MM.1S (cell line): Measurements from ENCODE around the gene TRAPPC6A.

Experiments
- DNase-seq: peaks from one replicate; pipeline ENCODE4 v3.0.0-alpha.2; 2015
- H2AFZ ChIP-seq: fragments of 300-600 bp; sonication (generic); 2 replicates; pipeline ENCODE4 v1.6.0; 2016; ENCODE audit warnings: antibody characterized with exemption, low read length
- H3F3A ChIP-seq: fragments of 300-600 bp; sonication (generic); 2 replicates; pipeline ENCODE4 v1.6.1; 2016; ENCODE audit warnings: mild to moderate bottlenecking, antibody characterized with exemption, low read length, moderate library complexity, mixed read lengths; ENCODE audit not compliant: insufficient read depth
- H3K27ac ChIP-seq: fragments of 300-600 bp; sonication (generic); 2 replicates; pipeline ENCODE4 v1.5.1; 2016; ENCODE audit warnings: mild to moderate bottlenecking, low read length
- H3K27me3 ChIP-seq: fragments of 300-600 bp; sonication (generic); replicated peaks from 2 replicates; pipeline ENCODE4 v1.6.0; 2016; ENCODE audit warnings: low read length; ENCODE audit not compliant: insufficient read depth
- H3K36me3 ChIP-seq: fragments of 300-600 bp; sonication (generic); replicated peaks from 2 replicates; pipeline ENCODE4 v1.6.1; 2016; ENCODE audit warnings: mild to moderate bottlenecking, low read length, mixed read lengths; ENCODE audit not compliant: insufficient read depth
- H3K4me1 ChIP-seq: fragments of 300-600 bp; sonication (generic); 2 replicates; pipeline ENCODE4 v1.6.1; 2016; ENCODE audit warnings: low read length, mixed read lengths
- H3K4me2 ChIP-seq: fragments of 300-600 bp; sonication (generic); 2 replicates; pipeline ENCODE4 v1.6.0; 2016; ENCODE audit warnings: low read depth, low read length
- H3K4me3 ChIP-seq: fragments of 300-600 bp; sonication (generic); 2 replicates; pipeline ENCODE4 v1.5.1; 2016; ENCODE audit warnings: low read length, mixed read lengths
- H3K79me2 ChIP-seq: fragments of 300-600 bp; sonication (generic); 2 replicates; pipeline ENCODE4 v1.6.1; 2016; ENCODE audit warnings: mixed run types, low read length, mixed read lengths
- H3K9ac ChIP-seq: fragments of 300-600 bp; sonication (generic); 2 replicates; pipeline ENCODE4 v1.6.1; 2016; ENCODE audit warnings: low read length, mixed read lengths
- H3K9me2 ChIP-seq: fragments of 300-600 bp; sonication (generic); replicated peaks from 2 replicates; pipeline ENCODE4 v1.6.1; 2016; ENCODE audit warnings: mild to moderate bottlenecking, low read length, mixed read lengths; ENCODE audit not compliant: insufficient read depth
- H3K9me3 ChIP-seq: fragments of 300-600 bp; sonication (generic); replicated peaks from 2 replicates; pipeline ENCODE4 v1.6.1; 2016; ENCODE audit warnings: mild to moderate bottlenecking, low read length, mixed read lengths; ENCODE audit not compliant: insufficient read depth
- H4K20me1 ChIP-seq: fragments of 300-600 bp; sonication (generic); 2 replicates; pipeline ENCODE4 v1.6.1; 2016; ENCODE audit warnings: mild to moderate bottlenecking, low read length, moderate library complexity, mixed read lengths; ENCODE audit not compliant: insufficient read depth
- CTCF ChIP-seq: fragments of 300-600 bp; sonication (generic); IDR thresholded peaks from 2 replicates; pipeline ENCODE4 v1.5.1; 2016; ENCODE audit warnings: antibody characterized with exemption, low read length, mixed read lengths
- EZH2 ChIP-seq: fragments of 300-600 bp; sonication (generic); optimal IDR thresholded peaks from 2 replicates; pipeline ENCODE3; 2017; ENCODE audit warnings: low read depth, mild to moderate bottlenecking, antibody characterized with exemption, low read length, mixed read lengths
- EZH2phosphoT487 ChIP-seq: fragments of 300-600 bp; sonication (generic); IDR thresholded peaks from 2 replicates; pipeline ENCODE4 v1.6.1; 2018; ENCODE audit warnings: antibody characterized with exemption, low read length

Gene TRAPPC6A

GRCh38 chr19:45128146-45128545 lies 49.9 kb downstream of the TRAPPC6A start:
- no peak overlapping the region for H3K4me3 ChIP-seq
- H3K4me1 ChIP-seq: peaks cover 20% of the 10 kb centered on the region
- no peaks in the 10 kb centered on the region for H3K27me3 ChIP-seq
- no peak overlapping the region for H3K27ac ChIP-seq
- no peak overlapping the region for H3K4me2 ChIP-seq
- no peak for TF ChIP-seq EZH2
- no peak for TF ChIP-seq EZH2phosphoT487
- TF ChIP-seq CTCF: no peak
- no peaks in the 10 kb centered on the region for H3K9me3 ChIP-seq
- 0 out of 2 replicates have a peak, but pooled peaks cover 3% of the 10 kb centered on the region for H3F3A ChIP-seq
- DNase-seq: no peak
- H3K9ac ChIP-seq: no peak overlapping the region
- no peaks in the 10 kb centered on the region for H3K36me3 ChIP-seq
- H3K9me2 ChIP-seq: no peaks in the 10 kb centered on the region
- H3K79me2 ChIP-seq: peaks cover 96% of the 10 kb centered on the region
- H4K20me1 ChIP-seq: no peaks in the 10 kb centered on the region
- no peak overlapping the region for H2AFZ ChIP-seq

GRCh38 chr19:45126654-45127053 lies 51.4 kb downstream of the TRAPPC6A start:
- no peak for TF ChIP-seq CTCF
- TF ChIP-seq EZH2phosphoT487: no peak
- TF ChIP-seq EZH2: no peak
- Histone ChIP-seq H3K4me3 (no peak overlapping the region), H3K79me2 (peaks cover 96% of the 10 kb centered on the region), H3K9ac (no peak overlapping the region), H3K9me2 (no peaks in the 10 kb centered on the region), H3K36me3 (no peaks in the 10 kb centered on the region), H4K20me1 (no peaks in the 10 kb centered on the region), H3K27ac (no peak overlapping the region), H3K4me2 (no peak overlapping the region), H3K27me3 (no peaks in the 10 kb centered on the region), H3F3A (0 out of 2 replicates have a peak, but pooled peaks cover 3% of the 10 kb centered on the region), H3K4me1 (peaks cover 20% of the 10 kb centered on the region), H2AFZ (no peak overlapping the region), H3K9me3 (no peaks in the 10 kb centered on the region)
- no peak for DNase-seq

- DNase-seq: peak; percentile 52
- no peak overlapping the region for H3K4me2 ChIP-seq
- H3F3A ChIP-seq: no peaks in the 10 kb centered on the region
- no peaks in the 10 kb centered on the region for H4K20me1 ChIP-seq
- TF ChIP-seq CTCF (peak; percentile 91), EZH2phosphoT487 (no peak), EZH2 (no peak)
- no peaks in the 10 kb centered on the region for H3K9me3 ChIP-seq
- no peaks in the 10 kb centered on the region for H3K27me3 ChIP-seq
- H3K27ac ChIP-seq: no peak overlapping the region
- no peaks in the 10 kb centered on the region for H3K36me3 ChIP-seq
- H3K4me1 ChIP-seq: peaks cover 14% of the 10 kb centered on the region
- no peak overlapping the region for H3K9ac ChIP-seq
- H3K9me2 ChIP-seq: no peaks in the 10 kb centered on the region
- peaks cover 96% of the 10 kb centered on the region for H3K79me2 ChIP-seq
- no peak overlapping the region for H3K4me3 ChIP-seq
- no peak overlapping the region for H2AFZ ChIP-seq
Measured at GRCh38 chr19:45125975-45126493, 52.0 kb downstream of the TRAPPC6A start.
